SU-DHL-6 (cell line): Measurements from ENCODE around the gene PARD6A.
A peak's percentile ranks its signal among the peaks of the same experiment; 100 is the strongest.

ENCODE experiments used
- H2AFZ ChIP-seq: fragments of 200-600 bp; sonication (generic); 2 replicates; pipeline ENCODE4 v1.6.1; 2014; ENCODE audit warnings: low read depth, mild to moderate bottlenecking, moderate library complexity, mixed read lengths, antibody characterized with exemption, low read length; ENCODE audit not compliant: severe bottlenecking
- H3F3A ChIP-seq: fragments of 200-600 bp; shearing (Covaris generic); 2 replicates; pipeline ENCODE4 v1.6.0; 2016; ENCODE audit warnings: antibody characterized with exemption, mild to moderate bottlenecking; ENCODE audit not compliant: insufficient read depth
- H3K27ac ChIP-seq: fragments of 200-600 bp; sonication (generic); 2 replicates; pipeline ENCODE4 v1.5.1; 2016; ENCODE audit warnings: low read depth, mild to moderate bottlenecking, low read length, moderate library complexity, mixed read lengths
- H3K27me3 ChIP-seq: fragments of 200-600 bp; sonication (generic), shearing (Covaris generic); 2 replicates; pipeline ENCODE4 v1.6.0; 2014; ENCODE audit warnings: mild to moderate bottlenecking, low read length
- H3K36me3 ChIP-seq: fragments of 200-600 bp; sonication (generic); 2 replicates; pipeline ENCODE4 v1.6.1; 2014; ENCODE audit warnings: mild to moderate bottlenecking, low read length, mixed read lengths
- H3K4me2 ChIP-seq: fragments of 300-600, 200-600 bp; shearing (Covaris generic), sonication (generic); 2 replicates; pipeline ENCODE4 v1.6.0; 2014; ENCODE audit warnings: low read length, low read depth, mild to moderate bottlenecking; ENCODE audit not compliant: poor library complexity, severe bottlenecking
- H3K4me3 ChIP-seq: fragments of 200-600 bp; sonication (generic); 2 replicates; pipeline ENCODE4 v1.5.1; 2014; ENCODE audit warnings: antibody characterized with exemption, low read length, mild to moderate bottlenecking, mixed read lengths; ENCODE audit not compliant: insufficient read depth, poor library complexity, severe bottlenecking
- H3K79me2 ChIP-seq: fragments of 200-600 bp; sonication (generic); 2 replicates; pipeline ENCODE4 v1.6.1; 2014; ENCODE audit warnings: mild to moderate bottlenecking, low read length, moderate library complexity; ENCODE audit not compliant: insufficient read depth
- H3K9ac ChIP-seq: fragments of 200-600 bp; sonication (generic); 2 replicates; pipeline ENCODE4 v1.7.0; 2014; ENCODE audit warnings: mild to moderate bottlenecking, low read length
- H3K9me2 ChIP-seq: fragments of 200-600 bp; sonication (generic); replicated peaks from 2 replicates; pipeline ENCODE4 v1.6.1; 2014; ENCODE audit warnings: low read length; ENCODE audit not compliant: insufficient read depth
- H3K9me3 ChIP-seq: fragments of 200-600 bp; sonication (generic); 2 replicates; pipeline ENCODE4 v1.6.1; 2014; ENCODE audit warnings: low read length, mixed read lengths; ENCODE audit not compliant: insufficient read depth
- H4K20me1 ChIP-seq: fragments of 200-600 bp; sonication (generic); 2 replicates; pipeline ENCODE4 v1.6.1; 2014; ENCODE audit warnings: low read depth, mild to moderate bottlenecking, antibody characterized with exemption, low read length, moderate library complexity, mixed read lengths
- EZH2phosphoT487 ChIP-seq: fragments of 200-600 bp; sonication (generic), shearing (Covaris generic); conservative IDR thresholded peaks from 2 replicates; pipeline ENCODE4 v1.6.1; 2018; ENCODE audit warnings: mild to moderate bottlenecking, antibody characterized with exemption, low read length, moderate library complexity, mixed read lengths
- TF ChIP-seq, protein P1 (sequence below): fragments of 200-600 bp; sonication (generic); IDR thresholded peaks from one replicate; pipeline ENCODE4 v1.5.1; 2017; ENCODE audit warnings: antibody characterized with exemption, mild to moderate bottlenecking, low read length, moderate library complexity; ENCODE audit not compliant: insufficient read depth, poor library complexity, severe bottlenecking

Gene PARD6A

DNA sequence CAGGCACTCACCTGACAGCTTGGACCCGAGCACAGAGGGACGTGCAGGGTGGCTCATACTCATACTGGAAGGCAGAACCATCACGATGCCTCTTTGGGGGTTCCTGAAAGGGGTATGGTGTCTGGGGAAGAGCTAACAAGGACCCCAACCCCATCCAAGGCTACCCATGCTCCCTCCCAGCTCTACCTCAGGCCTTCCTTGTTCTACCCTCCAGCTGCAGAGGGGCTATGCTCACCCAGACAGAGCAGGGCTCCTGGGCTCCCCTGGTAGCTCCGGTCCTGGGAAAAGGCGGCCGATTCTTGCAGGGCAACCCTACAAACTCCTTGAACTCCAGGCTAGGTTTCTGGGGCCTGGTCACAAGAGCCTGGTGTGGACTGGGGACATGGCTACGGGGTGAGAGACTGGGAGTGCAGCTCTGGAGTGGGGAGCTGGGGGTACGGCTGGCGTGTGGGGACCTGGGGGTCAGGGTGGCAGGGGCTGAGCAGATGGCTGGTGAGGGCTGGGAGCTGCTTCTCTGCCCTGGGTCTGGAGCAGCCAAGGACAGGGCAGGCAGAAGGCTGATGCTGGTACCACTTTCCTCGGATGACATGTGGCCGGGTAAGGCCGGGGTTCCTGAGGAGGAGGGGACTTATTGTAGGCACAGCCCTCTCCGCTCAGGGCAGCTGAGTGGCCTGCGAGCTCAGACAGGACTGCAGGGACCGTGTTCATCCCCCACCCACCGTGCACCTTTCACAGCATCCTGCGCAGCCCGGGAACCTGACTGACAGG lies 2.8 kb upstream of the PARD6A start:
- Histone ChIP-seq H3K27me3 (no peaks in the 10 kb centered on the region), H3K79me2 (no peaks in the 10 kb centered on the region), H3K9me3 (no peaks in the 10 kb centered on the region), H3K4me3 (no peak overlapping the region), H4K20me1 (no peaks in the 10 kb centered on the region), H2AFZ (no peak overlapping the region), H3K4me2 (no peak overlapping the region), H3F3A (peaks cover 7% of the 10 kb centered on the region; the same call in 1 of the 2 replicates), H3K9me2 (no peaks in the 10 kb centered on the region), H3K9ac (no peak overlapping the region), H3K36me3 (no peaks in the 10 kb centered on the region), H3K27ac (no peak overlapping the region)
- no peak for TF ChIP-seq EZH2phosphoT487
- TF ChIP-seq, protein P1, sequence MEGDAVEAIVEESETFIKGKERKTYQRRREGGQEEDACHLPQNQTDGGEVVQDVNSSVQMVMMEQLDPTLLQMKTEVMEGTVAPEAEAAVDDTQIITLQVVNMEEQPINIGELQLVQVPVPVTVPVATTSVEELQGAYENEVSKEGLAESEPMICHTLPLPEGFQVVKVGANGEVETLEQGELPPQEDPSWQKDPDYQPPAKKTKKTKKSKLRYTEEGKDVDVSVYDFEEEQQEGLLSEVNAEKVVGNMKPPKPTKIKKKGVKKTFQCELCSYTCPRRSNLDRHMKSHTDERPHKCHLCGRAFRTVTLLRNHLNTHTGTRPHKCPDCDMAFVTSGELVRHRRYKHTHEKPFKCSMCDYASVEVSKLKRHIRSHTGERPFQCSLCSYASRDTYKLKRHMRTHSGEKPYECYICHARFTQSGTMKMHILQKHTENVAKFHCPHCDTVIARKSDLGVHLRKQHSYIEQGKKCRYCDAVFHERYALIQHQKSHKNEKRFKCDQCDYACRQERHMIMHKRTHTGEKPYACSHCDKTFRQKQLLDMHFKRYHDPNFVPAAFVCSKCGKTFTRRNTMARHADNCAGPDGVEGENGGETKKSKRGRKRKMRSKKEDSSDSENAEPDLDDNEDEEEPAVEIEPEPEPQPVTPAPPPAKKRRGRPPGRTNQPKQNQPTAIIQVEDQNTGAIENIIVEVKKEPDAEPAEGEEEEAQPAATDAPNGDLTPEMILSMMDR: no peak

DNA sequence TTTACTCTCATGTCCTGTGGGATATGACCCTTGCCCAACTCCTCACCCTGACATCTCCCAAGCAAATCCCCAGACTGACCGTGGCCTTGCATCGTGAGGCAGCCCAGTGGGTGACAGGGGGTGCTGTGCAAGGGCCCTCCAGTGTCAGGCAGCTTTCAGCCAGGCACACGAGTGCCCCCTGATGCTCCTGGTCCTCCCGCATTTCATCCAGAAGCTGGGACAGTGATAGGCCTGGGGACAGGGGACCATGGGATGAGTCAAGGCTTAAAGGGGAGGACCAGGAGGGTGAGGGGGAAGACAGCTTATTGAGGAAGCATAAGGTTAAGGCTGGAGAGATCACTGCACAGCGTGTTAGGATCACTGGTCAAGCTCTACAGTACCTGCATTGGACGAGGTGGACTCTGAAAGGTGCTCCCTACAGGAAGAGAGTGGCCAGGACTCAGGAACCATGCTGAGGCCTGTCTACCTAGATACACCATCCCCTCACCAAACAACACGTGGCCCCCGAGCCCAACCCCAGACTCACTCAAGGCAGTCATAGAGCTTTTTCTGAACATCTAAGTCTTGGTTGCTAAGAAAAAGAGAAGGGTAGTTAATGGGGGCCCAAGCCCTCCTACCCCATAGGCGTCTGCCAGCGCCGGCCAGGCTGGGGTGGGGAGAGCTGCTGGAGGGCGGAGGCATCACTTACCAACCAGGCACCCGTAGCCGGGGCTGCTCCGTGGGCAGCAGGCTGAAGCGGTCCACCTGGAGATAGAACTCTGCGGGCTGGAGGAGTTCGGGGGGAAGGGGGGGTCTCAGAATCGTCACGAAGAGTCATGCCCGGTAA lies 1.7 kb upstream of the PARD6A start:
- H2AFZ ChIP-seq: no peak overlapping the region
- no peaks in the 10 kb centered on the region for H4K20me1 ChIP-seq
- H3K9me2 ChIP-seq: no peaks in the 10 kb centered on the region
- TF ChIP-seq, protein P1: no peak
- TF ChIP-seq EZH2phosphoT487: no peak
- peaks cover 7% of the 10 kb centered on the region; the same call in 1 of the 2 replicates for H3F3A ChIP-seq
- no peaks in the 10 kb centered on the region for H3K9me3 ChIP-seq
- H3K4me3 ChIP-seq: peak overlapping the region; percentile 73
- H3K79me2 ChIP-seq: no peaks in the 10 kb centered on the region
- no peaks in the 10 kb centered on the region for H3K36me3 ChIP-seq
- H3K27me3 ChIP-seq: no peaks in the 10 kb centered on the region
- peak overlapping the region; percentile 71 for H3K9ac ChIP-seq
- H3K27ac ChIP-seq: peak overlapping the region; percentile 37; the same call in 1 of the 2 replicates
- H3K4me2 ChIP-seq: peak overlapping the region; percentile 64

DNA sequence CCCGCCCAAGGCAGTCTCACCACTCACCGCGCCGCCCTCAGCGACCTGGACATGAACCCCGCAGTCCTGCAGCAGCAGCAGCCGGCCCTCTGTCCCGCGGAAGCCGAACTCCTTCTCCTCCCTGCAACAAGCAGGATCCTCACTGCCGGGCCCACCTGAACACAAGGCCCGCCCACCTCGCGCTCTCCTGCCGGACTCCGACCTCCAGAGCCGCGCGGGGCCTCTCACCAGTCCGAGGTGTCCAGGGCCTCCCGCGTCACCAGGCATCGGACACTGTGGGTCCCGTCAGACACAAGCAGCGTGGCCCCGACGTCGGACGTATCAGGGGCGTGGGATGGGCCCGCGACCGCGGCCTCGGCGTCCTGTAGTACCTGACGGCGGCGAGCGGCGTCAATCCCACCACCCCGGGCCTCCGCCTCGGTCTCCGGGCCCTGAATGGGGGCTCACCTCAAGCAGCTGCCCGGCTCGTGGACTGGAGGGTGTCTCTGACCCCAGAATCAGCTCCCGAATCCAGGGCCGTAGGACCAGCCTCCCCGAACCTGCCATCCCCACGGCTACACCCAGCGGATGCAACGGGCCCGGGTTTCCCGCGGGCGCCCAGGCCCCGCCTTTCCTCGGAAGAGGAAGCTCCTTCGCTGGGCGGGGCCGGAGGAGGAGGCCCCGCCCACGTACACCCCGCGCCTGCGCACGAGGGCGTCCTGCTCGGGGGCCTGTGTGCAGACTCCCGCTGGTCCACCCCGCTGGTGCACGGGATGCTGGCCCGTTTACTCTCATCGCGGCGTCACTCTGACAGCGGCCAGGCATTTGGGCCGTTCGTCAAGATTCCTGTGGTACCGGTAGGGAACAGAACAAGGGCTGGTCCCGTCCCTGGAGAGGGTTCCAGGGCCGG lies 841 bp upstream of the PARD6A start, which contains the start of gene ACD:
Gene ACD (minus strand): TSS at position 586 of the 889 bp plus-strand sequence. CDS start 40 bp downstream, at position 546.
- Histone ChIP-seq H3K36me3 (no peaks in the 10 kb centered on the region), H4K20me1 (no peaks in the 10 kb centered on the region)
- TF ChIP-seq, protein P1: no peak
- no peak for TF ChIP-seq EZH2phosphoT487

More for the DNA sequence above, 841 bp upstream of the PARD6A start, which contains the start of gene ACD:
- Histone ChIP-seq H3K9me3 (no peaks in the 10 kb centered on the region), H3K79me2 (no peaks in the 10 kb centered on the region), H2AFZ (peak within 1 kb of the TSS; percentile 76), H3F3A (peaks cover 7% of the 10 kb centered on the region; the same call in 1 of the 2 replicates), H3K27me3 (no peaks in the 10 kb centered on the region), H3K4me2 (peak within 1 kb of the TSS; percentile 75), H3K9me2 (no peaks in the 10 kb centered on the region), H3K9ac (peak within 1 kb of the TSS; percentile 71), H3K27ac (peak within 1 kb of the TSS; percentile 71), H3K4me3 (peak within 1 kb of the TSS; percentile 73)
